Natural killer cell (primary cell): ENCODE results near the gene HBE1. TPM values are rescaled to one million over a fixed set of nuclear protein-coding genes. Genes with fewer than 3 reads are reported as not detected.

ENCODE experiments used
- ATAC-seq, 3 donors: fragments of 150-1000 bp in 2 of 3; fragments of 200-7000 bp in 1 of 3; cut with Tn5 transposase; 1 replicate in 1 of 3; 2 replicates in 2 of 3; pipeline ENCODE4 v1.10.0; 2021; ENCODE audit warnings: mild to moderate bottlenecking in 2 of 3, moderate library complexity in 2 of 3
- DNase-seq, 2 donors: peaks; one replicate each; pipeline versions ENCODE4 v3.0.0 to v3.0.0-alpha.2; 2013 to 2021; ENCODE audit warnings: mixed read lengths in 1 of 2
- H3K27ac ChIP-seq: one replicate; pipeline ENCODE4 v1.5.1; 2013; ENCODE audit warnings: mild to moderate bottlenecking, low read length
- H3K27me3 ChIP-seq: one replicate; pipeline ENCODE4 v1.6.1; 2013; ENCODE audit warnings: low read length; ENCODE audit not compliant: control insufficient read depth, insufficient read depth
- H3K36me3 ChIP-seq: one replicate; pipeline ENCODE4 v1.6.1; 2013; ENCODE audit warnings: low read length; ENCODE audit not compliant: control insufficient read depth, insufficient read depth
- H3K4me1 ChIP-seq: one replicate; pipeline ENCODE4 v1.6.1; 2013; ENCODE audit warnings: low read length; ENCODE audit not compliant: control insufficient read depth, insufficient read depth
- H3K4me3 ChIP-seq: one replicate; pipeline ENCODE4 v1.5.1; 2013; ENCODE audit warnings: low read length
- H3K9me3 ChIP-seq: one replicate; pipeline ENCODE4 v1.6.1; 2013; ENCODE audit warnings: low read length; ENCODE audit not compliant: control insufficient read depth, insufficient read depth
- H3K27ac Mint-ChIP-seq, 2 donors: one replicate each; pipeline ENCODE4 v1.8.0; 2022; ENCODE audit warnings: mild to moderate bottlenecking in 2 of 2, mixed read lengths in 2 of 2, moderate library complexity in 1 of 2
- H3K27me3 Mint-ChIP-seq, 2 donors: one replicate each; pipeline ENCODE4 v1.8.0; 2022; ENCODE audit warnings: low read depth in 2 of 2, mixed read lengths in 2 of 2
- H3K36me3 Mint-ChIP-seq: one replicate; pipeline ENCODE4 v1.8.0; 2022; ENCODE audit warnings: mixed read lengths
- H3K4me1 Mint-ChIP-seq, 2 donors: one replicate each; pipeline ENCODE4 v1.8.0; 2022; ENCODE audit warnings: mixed read lengths in 2 of 2
- H3K4me3 Mint-ChIP-seq: one replicate; pipeline ENCODE4 v1.8.0; 2022; ENCODE audit warnings: mild to moderate bottlenecking, moderate library complexity, mixed read lengths
- H3K9me3 Mint-ChIP-seq, 2 donors: one replicate each; pipeline ENCODE4 v1.8.0; 2022; ENCODE audit warnings: mixed read lengths in 2 of 2
- WGBS: methylation state at CpG from one replicate; pipeline ENCODE4 v1.1.7; 2013; ENCODE audit warnings: missing lambda C conversion rate; ENCODE audit not compliant: insufficient coverage; 5-methylcytosine and 5-hydroxymethylcytosine counted together
- intact Hi-C: fragments of 100-400 bp; cut with micrococcal nuclease; formaldehyde crosslinking; loops from one replicate; pipeline ENCODE4 v1.14.2; 2022
- total RNA-seq, 4 donors: library from RNA; stranded (reverse); fragments of 120-200 nt in 1 of 4; gene quantifications; one replicate each; pipeline versions ENCODE4 v1.2.3 to v1.2.4, GENCODE V29; 2013 to 2022
- TF ChIP-seq, protein P1 (sequence below): fragments of 200-600 bp; IDR thresholded peaks from one replicate; pipeline ENCODE4 v1.8.0; 2022; ENCODE audit warnings: antibody characterized with exemption

Gene HBE1
- total RNA-seq, 3 donors from 2014 or later (not counting 1 experiment from before 2014, with no cell fraction given): not detected

DNA sequence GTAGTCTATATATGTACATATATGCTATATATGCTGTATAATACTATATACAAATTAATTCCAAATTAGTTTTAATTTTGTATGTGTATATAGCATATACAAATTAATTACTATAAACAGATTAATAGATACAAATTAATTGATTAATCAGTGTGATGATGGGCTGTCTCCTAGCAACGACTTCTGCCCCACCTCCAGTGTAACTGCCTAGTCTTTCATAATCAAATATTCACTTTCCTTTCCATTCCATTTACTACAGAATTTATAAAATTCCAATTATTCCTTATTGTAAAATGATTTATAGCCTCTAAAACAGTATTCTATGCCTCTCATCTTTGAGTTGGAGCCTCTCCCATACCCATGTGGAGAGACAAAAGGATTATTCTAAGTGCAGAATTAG, 36.4 kb downstream of the HBE1 start:
- Mint-ChIP-seq H3K27me3 (peaks cover 5 to 7% of the 10 kb centered on the region in 2 donors), H3K36me3 (no peaks in the 10 kb centered on the region), H3K9me3 (peaks cover 0 to 2% of the 10 kb centered on the region in 2 donors), H3K4me3 (no peak overlapping the region), H3K4me1 (no peaks in the 10 kb centered on the region), H3K27ac (no peak overlapping the region)
- intact Hi-C loops: no loop called here
- Histone ChIP-seq H3K36me3 (no peaks in the 10 kb centered on the region), H3K4me3 (no peak overlapping the region), H3K9me3 (no peaks in the 10 kb centered on the region), H3K4me1 (no peaks in the 10 kb centered on the region), H3K27ac (no peak overlapping the region), H3K27me3 (no peaks in the 10 kb centered on the region)
- DNase-seq: no peak
- ATAC-seq: no peak
- TF ChIP-seq, protein P1, sequence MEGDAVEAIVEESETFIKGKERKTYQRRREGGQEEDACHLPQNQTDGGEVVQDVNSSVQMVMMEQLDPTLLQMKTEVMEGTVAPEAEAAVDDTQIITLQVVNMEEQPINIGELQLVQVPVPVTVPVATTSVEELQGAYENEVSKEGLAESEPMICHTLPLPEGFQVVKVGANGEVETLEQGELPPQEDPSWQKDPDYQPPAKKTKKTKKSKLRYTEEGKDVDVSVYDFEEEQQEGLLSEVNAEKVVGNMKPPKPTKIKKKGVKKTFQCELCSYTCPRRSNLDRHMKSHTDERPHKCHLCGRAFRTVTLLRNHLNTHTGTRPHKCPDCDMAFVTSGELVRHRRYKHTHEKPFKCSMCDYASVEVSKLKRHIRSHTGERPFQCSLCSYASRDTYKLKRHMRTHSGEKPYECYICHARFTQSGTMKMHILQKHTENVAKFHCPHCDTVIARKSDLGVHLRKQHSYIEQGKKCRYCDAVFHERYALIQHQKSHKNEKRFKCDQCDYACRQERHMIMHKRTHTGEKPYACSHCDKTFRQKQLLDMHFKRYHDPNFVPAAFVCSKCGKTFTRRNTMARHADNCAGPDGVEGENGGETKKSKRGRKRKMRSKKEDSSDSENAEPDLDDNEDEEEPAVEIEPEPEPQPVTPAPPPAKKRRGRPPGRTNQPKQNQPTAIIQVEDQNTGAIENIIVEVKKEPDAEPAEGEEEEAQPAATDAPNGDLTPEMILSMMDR: no peak
- no CpG with 5 or more reads among the region's 1 CpG for WGBS

DNA sequence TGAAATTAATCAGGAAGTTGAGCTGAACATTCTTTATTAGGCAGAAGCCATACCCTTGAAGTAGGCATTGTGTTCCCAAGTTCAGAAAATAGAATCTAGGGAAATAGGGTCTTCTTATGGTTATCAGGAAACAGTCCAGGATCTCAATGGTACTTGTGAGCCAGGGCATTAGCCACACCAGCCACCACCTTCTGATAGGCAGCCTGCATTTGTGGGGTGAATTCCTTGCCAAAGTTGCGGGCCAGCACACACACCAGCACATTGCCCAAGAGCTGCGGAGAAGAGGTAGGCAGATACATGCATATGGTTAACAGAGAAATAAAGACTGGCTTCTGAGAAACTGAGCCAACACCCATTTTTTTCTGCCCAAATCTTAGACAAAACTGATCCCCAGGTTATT, 36.9 kb downstream of the HBE1 start:
- no peaks in the 10 kb centered on the region for H3K27me3 ChIP-seq
- WGBS: 100% methylated on average over 2 of the region's 2 CpGs
- TF ChIP-seq, protein P1: no peak
- no peaks in the 10 kb centered on the region for H3K9me3 ChIP-seq
- Mint-ChIP-seq H3K9me3 (peaks cover 0 to 2% of the 10 kb centered on the region in 2 donors), H3K4me3 (no peak overlapping the region), H3K27ac (no peak overlapping the region), H3K27me3 (peaks cover 5 to 7% of the 10 kb centered on the region in 2 donors), H3K36me3 (no peaks in the 10 kb centered on the region), H3K4me1 (no peaks in the 10 kb centered on the region)
- ATAC-seq: no peak
- H3K36me3 ChIP-seq: no peaks in the 10 kb centered on the region
- DNase-seq: no peak
- no peak overlapping the region for H3K27ac ChIP-seq
- intact Hi-C loops: no loop called here
- no peak overlapping the region for H3K4me3 ChIP-seq
- H3K4me1 ChIP-seq: no peaks in the 10 kb centered on the region

GRCh38 chr11:5232176-5232575, 37.6 kb downstream of the HBE1 start:
- H3K36me3 ChIP-seq: no peaks in the 10 kb centered on the region
- ATAC-seq (no peak), DNase-seq (no peak)
- Mint-ChIP-seq H3K4me3 (no peak overlapping the region), H3K36me3 (no peaks in the 10 kb centered on the region), H3K9me3 (peaks cover 0 to 2% of the 10 kb centered on the region in 2 donors), H3K4me1 (no peaks in the 10 kb centered on the region), H3K27ac (no peak overlapping the region), H3K27me3 (peaks cover 4 to 5% of the 10 kb centered on the region in 2 donors)
- intact Hi-C loops: no loop called here
- no peaks in the 10 kb centered on the region for H3K27me3 ChIP-seq
- TF ChIP-seq, protein P1: no peak
- no peak overlapping the region for H3K27ac ChIP-seq
- 79% methylated on average over 3 of the region's 3 CpGs for WGBS
- H3K4me3 ChIP-seq: no peak overlapping the region
- H3K9me3 ChIP-seq: no peaks in the 10 kb centered on the region
- H3K4me1 ChIP-seq: no peaks in the 10 kb centered on the region

DNA sequence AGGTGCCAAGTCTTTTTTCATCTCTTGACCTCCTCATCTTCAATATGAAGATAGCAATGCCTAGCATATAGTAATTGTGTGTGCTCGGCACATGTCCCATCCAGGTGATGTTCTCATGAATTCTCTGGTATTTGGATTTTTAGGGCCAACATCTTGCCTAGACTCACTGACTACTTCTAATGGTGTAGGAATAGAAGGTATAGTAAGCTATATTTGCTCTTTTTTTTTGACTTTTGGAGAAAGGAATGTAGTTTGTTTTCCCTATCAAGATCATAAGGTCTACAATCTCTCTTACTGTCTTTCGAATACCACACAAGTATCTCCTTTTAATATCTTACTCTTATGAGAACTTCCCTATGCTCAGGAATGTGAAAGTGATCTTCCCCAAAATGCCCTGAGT, 38.6 kb downstream of the HBE1 start:
- WGBS: 62% methylated on average over 2 of the region's 2 CpGs
- no peak for ATAC-seq

More for the DNA sequence above, 38.6 kb downstream of the HBE1 start:
- Histone ChIP-seq H3K4me3 (no peak overlapping the region), H3K9me3 (no peaks in the 10 kb centered on the region), H3K27me3 (no peaks in the 10 kb centered on the region), H3K36me3 (no peaks in the 10 kb centered on the region), H3K4me1 (no peaks in the 10 kb centered on the region), H3K27ac (no peak overlapping the region)
- Mint-ChIP-seq H3K4me1 (no peaks in the 10 kb centered on the region), H3K36me3 (no peaks in the 10 kb centered on the region), H3K27me3 (peaks cover 4 to 5% of the 10 kb centered on the region in 2 donors), H3K27ac (no peak overlapping the region), H3K9me3 (peaks cover 0 to 2% of the 10 kb centered on the region in 2 donors), H3K4me3 (no peak overlapping the region)
- TF ChIP-seq, protein P1: no peak
- intact Hi-C loops: no loop called here
- no peak for DNase-seq
